Measurements from ENCODE around the gene MESP1.

The MESP1 gene

DNA sequence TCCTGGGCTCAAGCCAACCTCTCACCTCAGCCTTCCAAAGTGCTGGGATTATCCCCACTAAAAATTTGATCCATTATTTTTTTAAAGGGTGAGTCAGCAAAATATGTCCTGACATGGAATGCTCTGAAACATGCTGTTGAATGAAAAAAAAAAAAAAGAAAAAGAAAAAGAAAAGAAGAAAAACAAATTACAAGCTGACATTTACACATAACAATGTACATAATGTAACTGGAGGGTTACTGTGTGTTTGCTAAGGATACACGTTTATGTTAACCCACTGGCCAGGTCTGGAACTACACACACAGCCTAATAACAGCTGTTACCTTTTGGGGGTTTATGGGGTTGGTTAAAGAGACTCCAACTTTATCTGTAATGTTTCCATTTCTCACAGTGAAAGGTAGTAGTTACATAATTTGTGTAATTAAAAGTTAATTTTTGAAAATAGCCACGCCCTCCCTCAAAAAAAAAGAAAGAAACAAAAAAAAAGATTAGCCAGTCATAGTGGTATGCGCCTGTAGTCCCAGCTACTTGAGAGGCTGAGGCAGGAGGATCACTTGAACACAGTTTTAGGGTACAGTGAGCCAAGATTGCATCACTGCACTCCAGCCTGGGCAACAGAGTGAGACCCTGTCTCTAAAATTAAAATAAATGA lies 22.0 kb upstream of the MESP1 start:
- Histone ChIP-seq H3K4me1 (ENCODE audit: control insufficient read depth in 2 of 2, insufficient read depth in 2 of 2, low read length in 2 of 2) (peaks cover 8 to 10% of the 10 kb centered on the region in 2 donors), H3K27ac (ENCODE audit: low read depth in 2 of 2, low read length in 2 of 2) (no peak overlapping the region), H3K4me3 (ENCODE audit: low read length in 2 of 2) (no peak overlapping the region), H3K36me3 (ENCODE audit: control insufficient read depth in 2 of 2, insufficient read depth in 2 of 2, low read length in 2 of 2) (no peaks in the 10 kb centered on the region), H3K27me3 (ENCODE audit: control insufficient read depth in 2 of 2, insufficient read depth in 2 of 2, low read length in 2 of 2) (no peaks in the 10 kb centered on the region), H3K9me3 (ENCODE audit: control insufficient read depth in 2 of 2, low read length in 2 of 2) (no peaks in the 10 kb centered on the region), H3K9ac (ENCODE audit: low read depth in 1 of 2, low read length in 2 of 2) (no peak overlapping the region)

DNA sequence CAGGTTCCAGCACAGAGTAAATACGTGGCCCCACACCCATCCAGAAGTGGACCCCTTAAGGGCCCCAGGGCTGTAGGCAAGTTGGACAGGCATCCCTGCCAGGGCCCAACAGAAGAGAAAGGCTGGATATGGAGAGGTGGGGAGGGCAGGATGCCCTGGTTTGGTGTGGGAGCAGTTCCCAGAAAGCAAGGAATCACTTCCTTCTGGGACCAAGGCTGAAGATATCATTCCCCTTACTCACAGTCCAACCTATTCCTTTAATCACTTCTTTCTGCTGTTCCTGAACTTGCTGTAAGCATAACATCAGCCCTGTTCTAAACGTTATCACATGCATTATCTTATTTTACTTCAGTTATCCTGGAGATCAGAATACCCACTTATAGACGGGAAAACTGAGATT lies 19.0 kb upstream of the MESP1 start:
- H3K4me1 ChIP-seq (ENCODE audit: control insufficient read depth in 2 of 2, insufficient read depth in 2 of 2, low read length in 2 of 2) = peaks cover 8 to 12% of the 10 kb centered on the region in 2 donors
- no peaks in the 10 kb centered on the region for H3K27me3 ChIP-seq (ENCODE audit: control insufficient read depth in 2 of 2, insufficient read depth in 2 of 2, low read length in 2 of 2)
- no peak overlapping the region for H3K27ac ChIP-seq (ENCODE audit: low read depth in 2 of 2, low read length in 2 of 2)
- no peaks in the 10 kb centered on the region for H3K9me3 ChIP-seq (ENCODE audit: control insufficient read depth in 2 of 2, low read length in 2 of 2)
- H3K36me3 ChIP-seq (ENCODE audit: control insufficient read depth in 2 of 2, insufficient read depth in 2 of 2, low read length in 2 of 2) = no peaks in the 10 kb centered on the region
- no peak overlapping the region for H3K9ac ChIP-seq (ENCODE audit: low read depth in 1 of 2, low read length in 2 of 2)
- no peak overlapping the region for H3K4me3 ChIP-seq (ENCODE audit: low read length in 2 of 2)

DNA sequence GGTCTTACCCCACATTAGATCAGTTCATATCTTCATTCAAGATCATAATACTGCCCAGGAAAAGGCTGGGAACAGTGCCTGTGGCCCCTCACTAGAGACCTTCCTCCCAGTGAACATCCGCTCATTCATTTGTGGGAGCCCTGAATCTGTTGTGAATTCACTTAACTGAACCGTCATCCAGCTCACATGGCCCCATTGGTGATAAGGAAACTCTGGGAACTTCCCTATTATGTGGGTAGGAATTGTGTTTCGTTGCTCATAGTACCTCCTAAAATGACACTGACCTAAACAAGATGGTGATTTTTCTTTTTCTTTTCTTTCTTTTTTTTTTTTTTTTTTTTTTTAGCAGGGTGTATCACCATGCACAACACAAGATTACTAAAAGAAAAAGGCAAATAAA lies 18.3 kb upstream of the MESP1 start:
- Histone ChIP-seq H3K4me3 (ENCODE audit: low read length in 2 of 2) (no peak overlapping the region), H3K27me3 (ENCODE audit: control insufficient read depth in 2 of 2, insufficient read depth in 2 of 2, low read length in 2 of 2) (no peaks in the 10 kb centered on the region), H3K4me1 (ENCODE audit: control insufficient read depth in 2 of 2, insufficient read depth in 2 of 2, low read length in 2 of 2) (peaks cover 8 to 12% of the 10 kb centered on the region in 2 donors), H3K9ac (ENCODE audit: low read depth in 1 of 2, low read length in 2 of 2) (no peak overlapping the region), H3K9me3 (ENCODE audit: control insufficient read depth in 2 of 2, low read length in 2 of 2) (no peaks in the 10 kb centered on the region), H3K27ac (ENCODE audit: low read depth in 2 of 2, low read length in 2 of 2) (no peak overlapping the region), H3K36me3 (ENCODE audit: control insufficient read depth in 2 of 2, insufficient read depth in 2 of 2, low read length in 2 of 2) (no peaks in the 10 kb centered on the region)

DNA sequence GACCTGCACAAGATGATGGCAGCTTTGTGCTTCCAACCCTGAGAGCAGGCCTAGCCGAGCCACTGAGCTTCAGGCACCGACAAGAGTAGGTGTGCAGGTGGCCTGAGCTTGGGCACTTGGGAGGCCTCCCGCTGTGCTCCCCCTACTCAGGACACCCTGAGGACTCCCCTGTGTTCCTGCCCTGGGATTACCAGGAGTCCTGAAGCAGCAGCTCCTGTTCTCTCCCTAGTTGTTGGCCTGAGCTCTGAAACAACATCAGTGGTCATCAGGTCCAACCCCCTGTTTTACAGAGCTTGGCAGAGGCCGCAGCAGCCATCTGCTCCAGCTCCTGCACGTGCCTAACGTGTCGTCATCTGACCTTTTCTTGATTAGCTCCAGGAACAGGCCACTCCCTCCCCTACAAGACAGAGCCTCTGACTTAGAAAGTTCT lies 17.0 kb upstream of the MESP1 start:
- Histone ChIP-seq H3K4me3 (ENCODE audit: low read length in 2 of 2) (no peak overlapping the region), H3K9ac (ENCODE audit: low read depth in 1 of 2, low read length in 2 of 2) (no peak overlapping the region), H3K9me3 (ENCODE audit: control insufficient read depth in 2 of 2, low read length in 2 of 2) (no peaks in the 10 kb centered on the region), H3K4me1 (ENCODE audit: control insufficient read depth in 2 of 2, insufficient read depth in 2 of 2, low read length in 2 of 2) (peaks cover 8 to 14% of the 10 kb centered on the region in 2 donors), H3K36me3 (ENCODE audit: control insufficient read depth in 2 of 2, insufficient read depth in 2 of 2, low read length in 2 of 2) (no peaks in the 10 kb centered on the region), H3K27me3 (ENCODE audit: control insufficient read depth in 2 of 2, insufficient read depth in 2 of 2, low read length in 2 of 2) (no peaks in the 10 kb centered on the region), H3K27ac (ENCODE audit: low read depth in 2 of 2, low read length in 2 of 2) (peak overlapping the region; percentile 30 to 43)

DNA sequence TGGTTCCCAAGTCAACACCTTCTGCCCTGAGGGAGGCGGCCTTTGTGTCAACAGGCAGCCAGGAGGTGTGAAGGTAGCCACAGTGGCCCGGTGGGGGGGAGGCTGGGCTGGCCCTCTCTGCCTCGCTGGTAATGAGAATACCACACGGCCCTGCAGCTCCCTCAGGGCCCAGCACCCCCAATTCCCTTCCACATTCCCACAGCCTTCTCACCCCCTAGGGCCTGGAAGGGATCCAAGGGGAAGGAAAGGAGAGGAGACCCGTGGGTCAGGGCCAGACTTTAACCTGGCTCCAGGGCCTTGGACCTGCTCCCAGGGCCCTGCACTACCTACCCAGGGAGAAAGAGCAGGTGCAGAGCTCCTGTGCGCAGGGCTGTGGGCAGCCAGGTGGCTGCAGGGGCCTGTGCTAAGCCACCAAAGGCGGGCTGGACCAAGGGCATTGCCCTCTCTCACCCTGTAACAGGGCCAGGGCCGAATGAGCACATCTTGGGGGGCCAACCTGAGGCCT lies 16.4 kb upstream of the MESP1 start:
- no peaks in the 10 kb centered on the region for H3K36me3 ChIP-seq (ENCODE audit: control insufficient read depth in 2 of 2, insufficient read depth in 2 of 2, low read length in 2 of 2)
- H3K4me1 ChIP-seq (ENCODE audit: control insufficient read depth in 2 of 2, insufficient read depth in 2 of 2, low read length in 2 of 2) = peaks cover 9 to 14% of the 10 kb centered on the region in 2 donors
- no peak overlapping the region for H3K4me3 ChIP-seq (ENCODE audit: low read length in 2 of 2)
- H3K9ac ChIP-seq (ENCODE audit: low read depth in 1 of 2, low read length in 2 of 2) = no peak overlapping the region
- no peaks in the 10 kb centered on the region for H3K27me3 ChIP-seq (ENCODE audit: control insufficient read depth in 2 of 2, insufficient read depth in 2 of 2, low read length in 2 of 2)
- H3K9me3 ChIP-seq (ENCODE audit: control insufficient read depth in 2 of 2, low read length in 2 of 2) = no peaks in the 10 kb centered on the region
- peak overlapping the region in 1 of 2 donors; percentile 43 for H3K27ac ChIP-seq (ENCODE audit: low read depth in 2 of 2, low read length in 2 of 2)

DNA sequence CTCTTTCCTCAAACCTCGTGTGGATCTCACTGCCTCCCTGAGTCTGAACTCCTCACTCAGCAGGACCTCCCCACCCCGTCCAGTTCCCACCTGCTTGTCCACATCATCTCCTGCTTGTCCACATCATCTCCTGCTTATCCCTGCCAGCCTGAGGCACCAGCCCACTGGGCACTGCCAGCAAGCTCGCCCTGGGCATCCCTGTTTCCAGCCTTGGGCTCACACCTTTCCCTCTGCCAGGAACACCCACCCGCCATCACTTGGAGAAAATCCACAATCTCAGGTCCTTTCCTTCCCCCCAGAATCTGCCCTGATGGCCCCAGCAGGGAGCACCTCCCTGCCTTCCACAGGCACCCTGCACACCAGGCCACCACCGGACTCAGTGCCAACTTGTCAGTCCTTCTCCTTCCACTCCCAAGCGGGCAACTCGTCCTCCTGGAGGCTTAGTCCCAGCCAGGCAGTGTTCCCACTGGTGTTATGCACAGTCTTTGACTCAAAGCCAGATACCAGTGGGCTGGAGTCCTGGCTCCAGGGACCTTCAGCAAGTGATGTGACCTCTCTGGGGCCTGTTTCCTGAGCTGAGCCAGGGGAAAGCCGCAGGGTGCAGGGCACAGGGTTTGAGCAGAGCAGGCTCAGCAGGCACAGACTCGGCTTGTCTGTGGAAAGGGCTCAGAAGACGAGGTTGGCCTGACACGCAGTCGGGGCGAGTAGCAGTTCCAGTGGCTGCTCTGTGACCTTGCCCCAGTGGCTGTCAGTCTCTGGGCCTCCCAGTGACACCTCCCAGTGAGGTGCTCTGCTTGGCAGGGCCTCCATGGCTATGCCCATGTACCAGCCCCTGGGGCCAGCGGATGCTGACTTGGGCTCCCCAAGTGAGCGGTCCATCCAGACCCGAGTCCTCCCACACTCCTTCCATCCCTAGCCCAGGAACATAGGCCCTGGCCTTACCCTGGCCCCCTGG lies 15.6 kb upstream of the MESP1 start:
- H3K9ac ChIP-seq (ENCODE audit: low read depth in 1 of 2, low read length in 2 of 2) = no peak overlapping the region
- peaks cover 17 to 22% of the 10 kb centered on the region in 2 donors for H3K4me1 ChIP-seq (ENCODE audit: control insufficient read depth in 2 of 2, insufficient read depth in 2 of 2, low read length in 2 of 2)
- no peak overlapping the region for H3K4me3 ChIP-seq (ENCODE audit: low read length in 2 of 2)
- no peaks in the 10 kb centered on the region for H3K36me3 ChIP-seq (ENCODE audit: control insufficient read depth in 2 of 2, insufficient read depth in 2 of 2, low read length in 2 of 2)
- H3K27me3 ChIP-seq (ENCODE audit: control insufficient read depth in 2 of 2, insufficient read depth in 2 of 2, low read length in 2 of 2) = no peaks in the 10 kb centered on the region
- no peak overlapping the region for H3K27ac ChIP-seq (ENCODE audit: low read depth in 2 of 2, low read length in 2 of 2)
- H3K9me3 ChIP-seq (ENCODE audit: control insufficient read depth in 2 of 2, low read length in 2 of 2) = no peaks in the 10 kb centered on the region

DNA sequence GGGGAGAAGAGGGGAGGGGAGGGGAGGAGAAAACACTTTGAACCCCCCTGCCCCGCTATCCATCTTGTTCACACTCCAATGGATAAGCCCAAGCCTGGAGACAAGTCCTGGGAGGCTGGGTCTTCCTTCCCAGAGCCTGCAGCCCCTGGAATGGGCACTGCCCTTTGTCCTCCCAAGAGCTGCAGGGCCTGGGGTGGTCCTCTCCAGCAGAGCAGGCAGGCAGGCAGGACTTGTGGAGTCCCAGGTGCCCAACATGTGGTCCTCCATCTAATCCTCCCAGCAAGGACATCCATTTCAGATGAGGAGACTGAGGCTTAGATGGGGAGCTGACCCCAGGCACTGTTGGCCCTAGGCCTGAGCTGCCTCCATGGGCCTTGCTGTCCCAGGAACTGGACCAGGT lies 14.6 kb upstream of the MESP1 start:
- no peak overlapping the region for H3K4me3 ChIP-seq (ENCODE audit: low read length in 2 of 2)
- no peak overlapping the region for H3K27ac ChIP-seq (ENCODE audit: low read depth in 2 of 2, low read length in 2 of 2)
- H3K27me3 ChIP-seq (ENCODE audit: control insufficient read depth in 2 of 2, insufficient read depth in 2 of 2, low read length in 2 of 2) = no peaks in the 10 kb centered on the region
- H3K36me3 ChIP-seq (ENCODE audit: control insufficient read depth in 2 of 2, insufficient read depth in 2 of 2, low read length in 2 of 2) = no peaks in the 10 kb centered on the region
- H3K4me1 ChIP-seq (ENCODE audit: control insufficient read depth in 2 of 2, insufficient read depth in 2 of 2, low read length in 2 of 2) = peaks cover 26 to 32% of the 10 kb centered on the region in 2 donors
- no peaks in the 10 kb centered on the region for H3K9me3 ChIP-seq (ENCODE audit: control insufficient read depth in 2 of 2, low read length in 2 of 2)
- H3K9ac ChIP-seq (ENCODE audit: low read depth in 1 of 2, low read length in 2 of 2) = no peak overlapping the region

DNA sequence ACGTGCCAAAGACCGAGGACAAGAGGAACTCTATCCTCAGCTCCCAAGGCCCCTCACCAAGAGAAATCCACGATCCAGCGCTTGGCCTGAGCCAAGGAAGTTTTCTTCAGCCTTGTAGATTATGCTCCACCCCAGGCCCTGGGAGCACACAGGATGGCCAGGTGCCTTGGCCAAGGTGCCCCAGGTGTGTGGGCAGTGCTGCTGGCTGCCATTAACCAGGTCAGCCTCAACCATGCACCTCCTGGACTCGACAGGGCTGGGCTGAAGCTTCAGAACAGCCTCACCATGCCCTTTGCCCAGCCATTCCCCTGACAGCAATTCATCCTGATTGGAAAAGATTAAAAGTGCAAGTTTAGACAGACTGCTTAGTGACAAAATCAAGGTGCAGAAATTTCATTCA lies 10.9 kb upstream of the MESP1 start:
- H3K36me3 ChIP-seq (ENCODE audit: control insufficient read depth in 2 of 2, insufficient read depth in 2 of 2, low read length in 2 of 2) = no peaks in the 10 kb centered on the region
- peak overlapping the region; percentile 58 to 83 for H3K27ac ChIP-seq (ENCODE audit: low read depth in 2 of 2, low read length in 2 of 2)
- no peaks in the 10 kb centered on the region for H3K27me3 ChIP-seq (ENCODE audit: control insufficient read depth in 2 of 2, insufficient read depth in 2 of 2, low read length in 2 of 2)
- H3K9me3 ChIP-seq (ENCODE audit: control insufficient read depth in 2 of 2, low read length in 2 of 2) = no peaks in the 10 kb centered on the region
- peaks cover 22 to 24% of the 10 kb centered on the region in 2 donors for H3K4me1 ChIP-seq (ENCODE audit: control insufficient read depth in 2 of 2, insufficient read depth in 2 of 2, low read length in 2 of 2)
- peak overlapping the region in 1 of 2 donors; percentile 14 for H3K9ac ChIP-seq (ENCODE audit: low read depth in 1 of 2, low read length in 2 of 2)
- no peak overlapping the region for H3K4me3 ChIP-seq (ENCODE audit: low read length in 2 of 2)

DNA sequence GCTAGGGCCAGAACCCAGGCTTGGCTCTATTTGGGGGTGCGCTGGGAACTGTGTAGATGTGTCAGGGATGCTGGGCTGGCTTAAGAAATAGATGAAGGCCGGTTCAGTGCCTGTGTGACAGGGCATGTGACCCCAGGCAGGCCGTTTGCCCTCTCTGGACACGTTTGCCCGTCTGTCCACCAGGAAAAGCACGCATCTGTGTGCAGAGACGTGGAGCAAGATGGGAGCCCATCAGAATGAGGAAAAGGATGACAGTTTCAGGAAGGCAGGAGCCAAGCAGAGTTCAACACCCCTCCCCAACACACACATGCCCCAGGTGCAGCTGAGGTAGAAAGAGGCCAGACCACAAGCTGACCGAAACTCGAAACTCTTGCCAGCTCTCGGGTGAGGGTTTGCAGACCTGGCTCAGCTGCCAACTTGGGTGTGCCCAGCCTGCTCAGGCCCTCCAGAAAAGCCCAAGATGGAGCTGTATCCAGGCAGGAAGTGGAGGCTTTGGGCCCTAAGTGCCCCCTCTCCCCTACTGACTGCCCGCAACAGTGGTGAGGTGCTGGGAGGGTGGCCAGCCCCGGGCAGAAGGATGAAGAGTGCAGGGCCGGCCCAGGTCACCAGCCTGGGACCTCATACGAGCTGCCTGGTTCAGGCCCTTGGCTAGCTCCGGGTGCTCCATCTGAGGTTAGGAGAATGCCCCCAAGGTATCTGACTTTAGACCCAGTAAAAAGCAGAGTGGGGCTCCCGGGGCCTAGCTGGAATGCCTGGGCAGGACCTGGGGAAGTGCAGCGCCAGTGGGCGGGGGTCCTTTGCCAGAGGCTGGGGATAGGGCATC lies 10.2 kb upstream of the MESP1 start:
- Histone ChIP-seq H3K9ac (ENCODE audit: low read depth in 1 of 2, low read length in 2 of 2) (peak overlapping the region; percentile 14 to 25), H3K4me3 (ENCODE audit: low read length in 2 of 2) (no peak overlapping the region), H3K27me3 (ENCODE audit: control insufficient read depth in 2 of 2, insufficient read depth in 2 of 2, low read length in 2 of 2) (no peaks in the 10 kb centered on the region), H3K4me1 (ENCODE audit: control insufficient read depth in 2 of 2, insufficient read depth in 2 of 2, low read length in 2 of 2) (peaks cover 22 to 24% of the 10 kb centered on the region in 2 donors), H3K36me3 (ENCODE audit: control insufficient read depth in 2 of 2, insufficient read depth in 2 of 2, low read length in 2 of 2) (no peaks in the 10 kb centered on the region), H3K27ac (ENCODE audit: low read depth in 2 of 2, low read length in 2 of 2) (peak overlapping the region; percentile 58 to 83), H3K9me3 (ENCODE audit: control insufficient read depth in 2 of 2, low read length in 2 of 2) (no peaks in the 10 kb centered on the region)

All from mucosa of rectum (tissue), 2 donors.